GM10248 (cell line): ENCODE measurements around the gene KLF9.

Experiments
- CTCF ChIA-PET: fragments of 300-600 bp; sonication (Branson Sonifier 250); formaldehyde crosslinking; extraction: SDS; loops from one replicate; lab custom pipeline; 2021; ENCODE audit warnings: antibody characterized with exemption; lab: Yijun Ruan, JAX
- POLR2A ChIA-PET: fragments of 350-650 bp; sonication (Branson Sonifier 250); formaldehyde crosslinking; extraction: SDS; loops from one replicate; lab custom pipeline; 2020; ENCODE audit warnings: antibody characterized with exemption; lab: Yijun Ruan, JAX
- DNase-seq: peaks from one replicate; pipeline ENCODE4 v3.0.0; 2012; ENCODE audit errors: extremely low spot score
- TF ChIP-seq, protein P1 (sequence below): IDR thresholded peaks from 2 replicates; pipeline ENCODE4 v1.5.1; 2012; ENCODE audit warnings: mild to moderate bottlenecking, low read depth; ENCODE audit errors: extremely low read depth, missing control alignments, control extremely low read depth

Gene KLF9

DNA sequence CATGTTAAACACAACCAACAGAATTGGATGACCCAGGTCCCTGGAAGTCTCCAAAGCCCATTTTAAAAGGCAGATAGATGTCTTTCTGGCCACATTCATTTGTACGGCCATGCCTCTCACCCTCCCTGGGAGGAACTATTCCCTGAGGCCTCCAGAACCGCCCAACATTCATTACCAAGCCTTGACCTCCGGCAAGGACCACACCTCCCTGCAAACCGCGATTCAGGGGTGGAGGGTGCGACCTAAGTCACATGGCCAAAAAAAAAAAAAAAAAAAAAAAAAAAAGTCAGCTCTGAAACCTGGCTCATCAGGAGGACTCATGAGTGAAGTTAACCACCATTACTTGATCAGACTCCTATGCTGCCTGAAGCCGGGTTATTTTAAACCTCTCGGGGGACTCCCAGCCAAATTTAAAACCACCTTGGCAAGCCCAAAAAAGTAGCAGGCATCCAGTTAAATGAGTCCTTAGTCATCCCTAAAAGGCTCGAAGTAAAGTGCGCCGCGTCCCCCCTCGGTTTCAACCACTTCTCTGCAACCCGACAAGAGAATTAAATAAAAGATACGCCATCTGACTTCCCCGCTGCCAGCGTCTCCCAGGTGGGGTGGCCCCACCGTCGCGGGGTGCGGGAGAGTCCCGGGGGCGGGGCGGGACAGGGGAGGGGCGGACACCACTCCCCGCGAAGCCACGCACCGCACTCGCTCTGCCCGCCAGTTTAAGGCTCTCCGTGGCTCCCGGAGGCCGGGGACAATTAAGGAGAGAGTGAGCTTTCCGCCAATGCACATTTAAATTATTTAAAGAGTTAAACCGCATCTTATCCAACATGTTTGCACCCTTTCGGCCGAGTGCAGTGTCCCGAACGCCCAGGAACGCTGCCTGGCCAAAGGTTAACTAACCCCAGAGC lies 2.3 kb downstream of the KLF9 start:
- POLR2A ChIA-PET = interaction anchor here (0.6 kb wide), 1 partner anchor 154 kb away, joined by 4 read pairs; no protein-coding TSS in a partner anchor
- CTCF ChIA-PET = no interaction called here
- peak; percentile 66 for DNase-seq
- TF ChIP-seq, protein P1, sequence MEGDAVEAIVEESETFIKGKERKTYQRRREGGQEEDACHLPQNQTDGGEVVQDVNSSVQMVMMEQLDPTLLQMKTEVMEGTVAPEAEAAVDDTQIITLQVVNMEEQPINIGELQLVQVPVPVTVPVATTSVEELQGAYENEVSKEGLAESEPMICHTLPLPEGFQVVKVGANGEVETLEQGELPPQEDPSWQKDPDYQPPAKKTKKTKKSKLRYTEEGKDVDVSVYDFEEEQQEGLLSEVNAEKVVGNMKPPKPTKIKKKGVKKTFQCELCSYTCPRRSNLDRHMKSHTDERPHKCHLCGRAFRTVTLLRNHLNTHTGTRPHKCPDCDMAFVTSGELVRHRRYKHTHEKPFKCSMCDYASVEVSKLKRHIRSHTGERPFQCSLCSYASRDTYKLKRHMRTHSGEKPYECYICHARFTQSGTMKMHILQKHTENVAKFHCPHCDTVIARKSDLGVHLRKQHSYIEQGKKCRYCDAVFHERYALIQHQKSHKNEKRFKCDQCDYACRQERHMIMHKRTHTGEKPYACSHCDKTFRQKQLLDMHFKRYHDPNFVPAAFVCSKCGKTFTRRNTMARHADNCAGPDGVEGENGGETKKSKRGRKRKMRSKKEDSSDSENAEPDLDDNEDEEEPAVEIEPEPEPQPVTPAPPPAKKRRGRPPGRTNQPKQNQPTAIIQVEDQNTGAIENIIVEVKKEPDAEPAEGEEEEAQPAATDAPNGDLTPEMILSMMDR = no peak

DNA sequence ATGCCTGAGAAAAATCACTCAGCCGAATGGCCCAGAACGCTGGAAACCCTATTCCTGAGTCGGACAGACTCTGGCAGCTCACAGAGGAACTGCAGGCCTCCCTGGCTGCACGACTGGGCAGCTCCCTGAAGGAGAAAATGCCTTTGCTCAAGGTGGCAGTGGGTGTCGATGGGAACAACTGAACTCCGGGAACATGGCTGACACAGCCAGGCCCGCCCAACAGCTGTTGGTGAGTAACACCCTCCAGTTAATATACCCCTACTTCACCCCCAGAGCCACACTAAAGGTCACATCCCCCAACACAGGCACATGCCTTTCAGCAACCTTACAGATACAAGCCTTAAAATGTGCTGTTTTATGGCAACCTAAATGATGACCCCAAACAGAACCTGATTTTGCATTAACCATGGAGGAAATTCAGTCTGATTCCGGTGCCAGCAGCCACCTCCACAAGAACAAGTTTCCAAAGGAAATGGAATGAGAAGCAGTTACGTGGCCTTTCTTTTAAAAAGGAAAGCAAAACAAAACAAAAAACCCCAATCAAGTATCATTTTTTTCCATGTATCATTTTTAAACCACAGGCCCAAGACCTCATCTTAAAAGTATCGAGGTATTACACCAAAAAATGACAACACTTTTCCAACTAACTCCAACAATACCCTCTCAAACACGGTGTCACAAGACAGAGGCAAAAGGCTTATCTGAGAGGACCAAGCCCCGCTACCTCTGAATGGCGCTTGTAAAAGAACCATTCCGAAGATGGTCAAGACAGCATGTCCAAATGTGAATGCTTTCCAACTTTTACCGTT lies 3.1 kb downstream of the KLF9 start:
- DNase-seq = no peak
- CTCF ChIA-PET = interaction anchor here (1.2 to 1.3 kb wide), 2 partner anchors 17 to 70 kb away, joined by 3 read pairs; no protein-coding TSS in a partner anchor
- TF ChIP-seq, protein P1 = no peak
- POLR2A ChIA-PET = no interaction called here

DNA sequence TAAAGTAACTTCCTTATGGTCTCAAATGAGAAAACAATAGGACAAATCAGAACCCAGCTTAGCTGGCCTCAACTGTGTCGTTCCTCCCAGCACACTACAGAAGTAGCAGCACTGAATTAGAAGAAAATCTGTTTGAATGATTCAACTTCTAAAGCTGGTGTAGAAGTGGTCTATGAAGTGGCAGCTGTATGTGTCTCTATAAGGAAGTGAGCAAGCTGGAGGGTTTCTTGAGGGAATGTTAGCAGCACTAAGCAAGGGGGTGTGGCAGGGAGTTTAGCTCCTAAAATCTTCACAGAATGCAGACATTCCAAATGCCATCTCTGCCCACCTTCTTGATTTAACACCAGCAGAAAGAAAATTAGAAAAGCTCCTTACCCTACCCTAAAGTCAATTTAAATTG lies 4.1 kb downstream of the KLF9 start:
- ChIA-PET CTCF (interaction anchor here (0.9 to 1.3 kb wide), 4 partner anchors 11 to 192 kb away, joined by 3 read pairs; no protein-coding TSS in a partner anchor), POLR2A (no interaction called here)
- TF ChIP-seq, protein P1 = no peak
- no peak for DNase-seq

DNA sequence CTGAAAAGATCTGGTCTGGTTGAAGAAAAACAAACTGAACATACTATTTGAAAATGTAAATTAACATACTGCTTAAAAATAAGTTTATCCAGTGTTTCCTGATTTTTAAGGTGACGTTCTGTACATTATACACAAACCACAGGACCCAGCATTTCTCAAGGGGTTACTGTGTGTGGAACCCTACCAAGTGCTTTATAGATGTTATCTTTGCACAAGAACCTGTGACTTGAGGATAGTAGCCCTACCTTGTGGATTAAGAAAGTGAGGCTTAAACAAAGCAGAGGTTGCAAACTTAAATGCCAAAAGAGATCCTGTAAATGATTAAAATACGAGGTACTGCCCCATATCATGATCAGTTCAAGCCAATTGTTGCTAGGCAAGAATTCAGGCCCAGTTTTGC lies 4.7 kb downstream of the KLF9 start:
- no peak for DNase-seq
- POLR2A ChIA-PET = no interaction called here
- CTCF ChIA-PET = interaction anchor here (0.9 to 1.2 kb wide), 3 partner anchors 10 to 193 kb away, joined by 3 read pairs; no protein-coding TSS in a partner anchor
- TF ChIP-seq, protein P1 = no peak

DNA sequence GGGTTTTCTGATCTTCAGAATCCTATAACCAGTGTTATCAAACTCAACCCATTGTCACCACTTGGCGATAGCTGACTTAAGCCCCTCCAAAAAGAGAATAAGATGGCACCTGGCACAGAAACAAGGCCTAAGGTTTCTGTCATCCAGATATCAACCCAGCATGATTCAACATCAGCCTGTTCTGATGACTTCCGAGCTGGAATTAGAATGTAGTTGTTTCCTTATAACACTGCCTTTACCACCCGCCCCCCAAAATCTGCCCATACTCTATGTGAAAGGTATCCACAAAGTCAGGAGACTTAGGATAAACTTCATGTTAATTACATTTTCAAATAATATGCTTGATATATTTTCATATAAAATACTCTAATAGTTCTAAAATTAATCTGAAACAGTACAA lies 5.2 kb downstream of the KLF9 start:
- POLR2A ChIA-PET = no interaction called here
- TF ChIP-seq, protein P1 = no peak
- CTCF ChIA-PET = no interaction called here

DNA sequence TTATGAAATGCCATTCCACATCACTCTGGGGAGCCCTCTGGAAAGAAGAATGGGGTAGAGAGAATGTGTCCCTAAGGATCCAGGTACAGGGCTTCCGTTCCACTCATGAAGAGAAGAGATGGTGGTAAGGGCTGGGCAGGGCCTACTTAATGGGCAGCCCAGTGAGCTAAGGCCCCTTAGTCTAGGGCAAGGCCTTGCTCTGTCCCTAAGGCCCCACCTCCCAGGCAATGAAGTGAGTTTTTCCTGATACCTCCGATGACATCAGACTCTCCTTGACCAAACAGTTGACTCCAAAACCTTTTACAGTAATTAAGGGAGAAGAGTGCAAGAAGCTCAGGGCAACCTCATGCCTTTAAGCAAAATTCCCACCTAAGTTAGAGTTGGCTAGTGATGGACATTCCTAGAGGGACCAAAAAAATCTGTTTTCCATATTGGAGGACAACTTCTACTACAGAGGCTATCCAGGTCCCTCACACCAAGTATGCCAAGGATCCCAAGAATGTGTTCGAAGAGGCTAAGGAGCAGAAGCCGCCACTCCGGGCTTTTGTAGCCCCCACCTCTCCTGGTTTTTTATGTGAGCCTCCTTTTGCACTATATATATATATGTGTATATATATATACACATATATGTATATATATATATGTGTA lies 5.9 kb downstream of the KLF9 start:
- CTCF ChIA-PET = interaction anchor here (1.3 kb wide), 1 partner anchor 148 kb away, joined by 3 read pairs; no protein-coding TSS in a partner anchor
- POLR2A ChIA-PET = no interaction called here

More for the DNA sequence above, 5.2 kb downstream of the KLF9 start:
- DNase-seq = no peak

More for the DNA sequence above, 5.9 kb downstream of the KLF9 start:
- TF ChIP-seq, protein P1 = no peak
- DNase-seq = no peak
